ENCODE measurements around the gene PROP1. TPM values are rescaled to one million over a fixed set of nuclear protein-coding genes. Genes with fewer than 3 reads are reported as not detected.

Gene PROP1
- total RNA-seq, 2 experiments from 2014 or later: not detected

- Mint-ChIP-seq H3K27me3 (peaks cover 67% of the 10 kb centered on the region), H3K4me1 (ENCODE audit: low read depth) (peaks cover 5% of the 10 kb centered on the region), H3K9me3 (no peaks in the 10 kb centered on the region), H3K27ac (no peak overlapping the region), H3K36me3 (ENCODE audit: low read depth) (no peaks in the 10 kb centered on the region), H3K4me3 (no peak overlapping the region)
- no peak for TF ChIP-seq CTCF (IDR thresholded peaks at IDR 0.05)
- H3K36me3 ChIP-seq (ENCODE audit: insufficient read depth, low read length): no peaks in the 10 kb centered on the region
- intact Hi-C loops (cut with DNase I, micrococcal nuclease): no loop called here
- no peak overlapping the region for H3K27ac ChIP-seq (ENCODE audit: low read depth in 1 of 2, low read length in 2 of 2)
- DNase-seq (no peak), ATAC-seq (ENCODE audit: poor library complexity) (no peak)
- H3K9me3 ChIP-seq (ENCODE audit: control insufficient read depth in 1 of 2, insufficient read depth in 1 of 2, low read length in 2 of 2): peaks cover 0 to 18% of the 10 kb centered on the region in 2 experiments
- peaks cover 55 to 57% of the 10 kb centered on the region in 2 experiments for H3K27me3 ChIP-seq (ENCODE audit: control insufficient read depth in 1 of 2, insufficient read depth in 2 of 2, low read length in 2 of 2)
- CTCF ChIA-PET: no interaction called here
- POLR2A ChIA-PET: no interaction called here
- no peak overlapping the region for H3K4me3 ChIP-seq (ENCODE audit: low read length)
- peaks cover 17% of the 10 kb centered on the region for H3K4me1 ChIP-seq (ENCODE audit: insufficient read depth, low read length)
These were observed 10.5 kb downstream of the PROP1 start for GRCh38 chr5:177985430-177986040.

GRCh38 chr5:177984584-177985206 lies 11.3 kb downstream of the PROP1 start:
- ChIA-PET CTCF (no interaction called here), POLR2A (no interaction called here)
- TF ChIP-seq CTCF (IDR thresholded peaks at IDR 0.05): no peak
- Mint-ChIP-seq H3K27ac (no peak overlapping the region), H3K4me1 (ENCODE audit: low read depth) (peaks cover 5% of the 10 kb centered on the region), H3K27me3 (peaks cover 65% of the 10 kb centered on the region), H3K9me3 (no peaks in the 10 kb centered on the region), H3K36me3 (ENCODE audit: low read depth) (no peaks in the 10 kb centered on the region), H3K4me3 (no peak overlapping the region)
- ATAC-seq (ENCODE audit: poor library complexity) (no peak), DNase-seq (no peak)
- Histone ChIP-seq H3K27me3 (ENCODE audit: control insufficient read depth in 1 of 2, insufficient read depth in 2 of 2, low read length in 2 of 2) (peaks cover 55 to 57% of the 10 kb centered on the region in 2 experiments), H3K27ac (ENCODE audit: low read depth in 1 of 2, low read length in 2 of 2) (no peak overlapping the region), H3K36me3 (ENCODE audit: insufficient read depth, low read length) (no peaks in the 10 kb centered on the region), H3K4me1 (ENCODE audit: insufficient read depth, low read length) (peaks cover 17% of the 10 kb centered on the region), H3K9me3 (ENCODE audit: control insufficient read depth in 1 of 2, insufficient read depth in 1 of 2, low read length in 2 of 2) (peaks cover 0 to 18% of the 10 kb centered on the region in 2 experiments), H3K4me3 (ENCODE audit: low read length) (no peak overlapping the region)
- intact Hi-C loops (cut with DNase I, micrococcal nuclease): no loop called here

DNA sequence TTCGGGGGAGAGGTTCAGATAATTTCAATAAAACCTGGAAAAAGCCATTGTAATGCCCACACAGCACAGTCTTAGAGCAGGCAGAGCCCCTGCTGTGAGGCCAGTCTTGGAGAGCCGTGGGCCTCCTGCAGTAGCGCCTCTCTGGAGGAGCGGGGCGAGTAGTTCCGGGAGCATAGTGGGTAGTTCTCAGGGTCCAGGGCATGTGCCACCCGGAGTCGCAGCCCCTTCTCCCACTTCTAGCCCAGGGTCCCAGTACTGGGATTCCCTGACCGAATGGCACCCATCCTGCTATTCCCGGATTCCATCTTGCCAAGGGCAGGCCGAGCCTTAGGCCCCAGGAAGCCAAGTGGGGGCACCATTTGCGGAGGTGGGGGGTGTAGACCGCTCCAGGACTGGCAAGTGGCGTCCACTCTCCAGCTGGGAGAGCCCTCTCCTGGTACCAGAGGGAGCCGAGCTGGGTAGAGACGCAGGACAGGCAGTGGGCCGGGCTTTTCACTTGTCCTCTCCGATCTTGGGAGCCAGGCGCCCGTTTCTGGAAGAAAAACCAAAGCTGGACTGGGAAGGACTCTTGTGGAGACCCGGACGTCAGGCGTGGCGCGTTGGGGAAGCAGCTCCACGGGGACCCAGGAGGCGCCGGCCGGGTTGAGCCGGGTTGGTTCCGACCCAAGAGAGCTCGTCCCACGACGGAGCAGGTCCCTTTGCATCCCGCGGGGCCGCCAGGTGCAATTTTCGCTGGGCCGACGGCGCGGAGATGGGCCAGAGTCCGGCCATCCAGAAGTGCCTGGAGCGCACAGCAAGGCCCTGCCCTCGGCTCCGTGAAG lies 12.1 kb downstream of the PROP1 start:
- peaks cover 58% of the 10 kb centered on the region for H3K27me3 Mint-ChIP-seq
- ChIA-PET CTCF (no interaction called here), POLR2A (no interaction called here)
- no peak overlapping the region for H3K27ac Mint-ChIP-seq
- H3K4me3 ChIP-seq (ENCODE audit: low read length): no peak overlapping the region
- peaks cover 17% of the 10 kb centered on the region for H3K4me1 ChIP-seq (ENCODE audit: insufficient read depth, low read length)
- H3K27ac ChIP-seq (ENCODE audit: low read depth in 1 of 2, low read length in 2 of 2): no peak overlapping the region
- H3K9me3 ChIP-seq (ENCODE audit: control insufficient read depth in 1 of 2, insufficient read depth in 1 of 2, low read length in 2 of 2): peaks cover 0 to 18% of the 10 kb centered on the region in 2 experiments
- H3K36me3 Mint-ChIP-seq (ENCODE audit: low read depth): no peaks in the 10 kb centered on the region
- no peak for TF ChIP-seq CTCF (IDR thresholded peaks at IDR 0.05)
- H3K4me1 Mint-ChIP-seq (ENCODE audit: low read depth): peaks cover 5% of the 10 kb centered on the region
- ATAC-seq (ENCODE audit: poor library complexity) (no peak), DNase-seq (no peak)
- H3K36me3 ChIP-seq (ENCODE audit: insufficient read depth, low read length): no peaks in the 10 kb centered on the region
- no peak overlapping the region for H3K4me3 Mint-ChIP-seq
- intact Hi-C loops (cut with DNase I, micrococcal nuclease): no loop called here
- H3K9me3 Mint-ChIP-seq: no peaks in the 10 kb centered on the region
- H3K27me3 ChIP-seq (ENCODE audit: control insufficient read depth in 1 of 2, insufficient read depth in 2 of 2, low read length in 2 of 2): peaks cover 55 to 57% of the 10 kb centered on the region in 2 experiments
